ENCODE measurements around the gene PRMT7.
A peak's percentile ranks its signal among the peaks of the same experiment; 100 is the strongest.

PRMT7 gene

DNA sequence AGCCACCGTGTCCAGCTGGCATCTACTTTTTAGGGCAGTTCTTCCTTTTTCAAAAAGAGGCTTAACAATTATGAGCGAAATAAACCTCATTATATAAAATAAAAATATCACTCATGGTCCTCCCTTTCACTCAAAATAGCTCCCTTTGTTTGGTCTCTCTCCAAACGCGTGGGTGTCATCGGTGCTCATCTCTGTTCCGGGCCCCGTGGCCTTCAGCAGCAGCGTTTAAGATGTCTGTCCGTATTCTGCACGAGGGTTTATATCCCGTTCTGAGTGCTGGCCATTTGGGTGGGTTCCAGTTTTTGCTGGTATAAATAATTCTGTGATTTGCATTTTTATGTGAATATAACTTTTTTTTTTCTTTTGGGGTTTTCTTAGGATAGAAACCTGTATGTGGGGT, 33.4 kb downstream of the PRMT7 start:
- no peak for DNase-seq
- H3K9me3 ChIP-seq (ENCODE audit: control extremely low read depth in 1 of 5, control insufficient read depth in 4 of 5, insufficient read depth in 2 of 5, low read depth in 1 of 5, low read length in 4 of 5) = no peaks in the 10 kb centered on the region
- H3K27ac ChIP-seq (ENCODE audit: insufficient read depth in 1 of 2, low read depth in 1 of 2, low read length in 2 of 2, poor library complexity in 1 of 2, severe bottlenecking in 2 of 2) = no peak overlapping the region
- CTCF ChIA-PET = interaction anchor here (1.2 to 1.5 kb wide), 3 partner anchors 11 to 845 kb away, joined by 3 to 4 read pairs (median 3); no protein-coding TSS in a partner anchor
- peaks cover 0 to 3% (median under 1%) of the 10 kb centered on the region in 4 experiments for H3K4me1 ChIP-seq (ENCODE audit: control extremely low read depth in 1 of 4, control insufficient read depth in 4 of 4, insufficient read depth in 4 of 4, low read length in 3 of 4)
- POLR2A ChIA-PET = no interaction called here
- no peak overlapping the region for H3K4me3 ChIP-seq (ENCODE audit: control insufficient read depth in 1 of 7, extremely low read depth in 1 of 7, insufficient read depth in 4 of 7, low read depth in 2 of 7, low read length in 6 of 7)
- no peaks in the 10 kb centered on the region for H3K27me3 ChIP-seq (replicated peaks in 2 of 5; ENCODE audit: control insufficient read depth in 4 of 5, insufficient read depth in 5 of 5, low read length in 4 of 5)
- WGBS (ENCODE audit: insufficient coverage) = 94% methylated on average over 10 of the region's 11 CpGs
- peaks cover 21 to 90% (median 79%) of the 10 kb centered on the region in 4 experiments for H3K36me3 ChIP-seq (ENCODE audit: control insufficient read depth in 4 of 4, insufficient read depth in 4 of 4, low read length in 3 of 4)

GRCh38 chr16:68345351-68345810, 34.6 kb downstream of the PRMT7 start:
- Histone ChIP-seq H3K9me3 (ENCODE audit: control extremely low read depth in 1 of 5, control insufficient read depth in 4 of 5, insufficient read depth in 2 of 5, low read depth in 1 of 5, low read length in 4 of 5) (no peaks in the 10 kb centered on the region), H3K27ac (ENCODE audit: insufficient read depth in 1 of 2, low read depth in 1 of 2, low read length in 2 of 2, poor library complexity in 1 of 2, severe bottlenecking in 2 of 2) (no peak overlapping the region), H3K4me3 (ENCODE audit: control insufficient read depth in 1 of 7, extremely low read depth in 1 of 7, insufficient read depth in 4 of 7, low read depth in 2 of 7, low read length in 6 of 7) (no peak overlapping the region), H3K36me3 (ENCODE audit: control insufficient read depth in 4 of 4, insufficient read depth in 4 of 4, low read length in 3 of 4) (peaks cover 19 to 90% (median 77%) of the 10 kb centered on the region in 4 experiments), H3K27me3 (replicated peaks in 2 of 5; ENCODE audit: control insufficient read depth in 4 of 5, insufficient read depth in 5 of 5, low read length in 4 of 5) (no peaks in the 10 kb centered on the region), H3K4me1 (ENCODE audit: control extremely low read depth in 1 of 4, control insufficient read depth in 4 of 4, insufficient read depth in 4 of 4, low read length in 3 of 4) (peaks cover 0 to 3% (median under 1%) of the 10 kb centered on the region in 4 experiments)
- WGBS (ENCODE audit: insufficient coverage) = 87% methylated on average over 4 of the region's 11 CpGs
- ChIA-PET CTCF (interaction anchor here (1.4 kb wide), 1 partner anchor 10 kb away, joined by 4 read pairs; no protein-coding TSS in a partner anchor), POLR2A (no interaction called here)
- peak in 2 of 3 donors; percentile 43 to 50 for DNase-seq

DNA sequence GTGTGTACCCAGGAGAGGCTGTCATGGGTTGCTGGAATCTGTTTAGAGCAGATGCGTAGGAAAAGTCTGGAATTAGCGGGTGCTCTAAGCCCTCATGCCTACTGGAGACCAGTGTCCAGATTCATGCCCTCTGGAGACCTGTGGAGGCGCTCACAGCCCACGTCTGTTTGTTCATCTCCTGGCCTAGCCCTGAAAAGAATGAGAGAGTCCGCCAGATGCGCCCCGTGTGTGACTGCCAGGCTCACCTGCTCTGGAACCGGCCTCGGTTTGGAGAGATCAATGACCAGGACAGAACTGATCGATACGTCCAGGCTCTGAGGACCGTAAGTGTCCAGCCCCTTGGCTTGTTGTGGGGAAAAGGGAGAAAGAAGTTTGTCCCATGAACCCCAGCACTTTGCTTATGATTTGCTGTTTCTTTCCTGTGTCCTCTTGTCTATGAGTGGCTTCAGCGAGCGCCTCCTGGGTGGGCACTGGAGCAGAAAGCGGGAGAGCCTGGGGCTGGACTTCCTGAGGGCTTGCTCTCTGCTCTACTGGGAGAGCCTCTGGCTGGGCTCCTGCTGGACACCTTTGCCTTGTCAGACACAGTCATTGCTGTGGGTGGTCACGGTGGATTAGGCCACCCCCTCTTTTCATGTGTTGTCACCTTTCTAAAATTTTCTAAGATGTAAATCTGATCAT, 35.3 kb downstream of the PRMT7 start:
- CTCF ChIA-PET = no interaction called here
- H3K4me3 ChIP-seq (ENCODE audit: control insufficient read depth in 1 of 7, extremely low read depth in 1 of 7, insufficient read depth in 4 of 7, low read depth in 2 of 7, low read length in 6 of 7) = no peak overlapping the region

DNA sequence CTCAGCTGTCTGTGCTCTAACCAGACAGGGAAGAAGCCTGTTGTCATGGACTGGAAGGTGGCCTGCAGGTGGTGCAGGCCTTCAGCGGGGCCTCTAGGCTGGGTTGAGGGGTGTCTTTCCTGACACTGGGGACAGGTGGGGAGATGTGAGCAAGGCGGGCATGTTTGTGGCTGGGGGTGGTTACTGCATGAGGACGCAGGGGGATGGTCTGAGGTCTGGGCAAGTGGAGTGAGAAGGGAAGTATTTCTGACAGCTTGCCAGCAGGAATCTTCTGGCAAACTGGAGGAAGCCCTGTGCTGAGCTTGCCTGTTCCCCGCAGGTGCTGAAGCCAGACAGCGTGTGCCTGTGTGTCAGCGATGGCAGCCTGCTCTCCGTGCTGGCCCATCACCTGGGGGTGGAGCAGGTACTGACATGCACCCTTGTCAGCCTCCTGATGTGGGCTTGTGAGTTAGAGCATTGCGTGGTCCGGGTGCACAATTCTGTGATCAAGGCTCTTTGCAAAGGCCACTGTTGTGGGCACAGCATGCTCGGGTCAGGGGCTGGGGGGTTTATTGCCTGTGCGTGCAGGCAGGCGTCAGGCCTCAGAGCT, 36.2 kb downstream of the PRMT7 start:
- ChIA-PET CTCF (interaction anchor here (1.0 to 1.6 kb wide), 2 partner anchors 18 to 85 kb away, joined by 3 to 6 read pairs; no protein-coding TSS in a partner anchor), POLR2A (no interaction called here)
- H3K4me3 ChIP-seq (ENCODE audit: control insufficient read depth in 1 of 7, extremely low read depth in 1 of 7, insufficient read depth in 4 of 7, low read depth in 2 of 7, low read length in 6 of 7) = no peak overlapping the region
- DNase-seq = no peak
- WGBS (ENCODE audit: insufficient coverage) = 86% methylated on average over 10 of the region's 12 CpGs
- H3K27ac ChIP-seq (ENCODE audit: insufficient read depth in 1 of 2, low read depth in 1 of 2, low read length in 2 of 2, poor library complexity in 1 of 2, severe bottlenecking in 2 of 2) = no peak overlapping the region
- H3K4me1 ChIP-seq (ENCODE audit: control extremely low read depth in 1 of 4, control insufficient read depth in 4 of 4, insufficient read depth in 4 of 4, low read length in 3 of 4) = peaks cover 0 to 3% (median under 1%) of the 10 kb centered on the region in 4 experiments
- peaks cover 8 to 92% (median 76%) of the 10 kb centered on the region in 4 experiments for H3K36me3 ChIP-seq (ENCODE audit: control insufficient read depth in 4 of 4, insufficient read depth in 4 of 4, low read length in 3 of 4)
- no peaks in the 10 kb centered on the region for H3K9me3 ChIP-seq (ENCODE audit: control extremely low read depth in 1 of 5, control insufficient read depth in 4 of 5, insufficient read depth in 2 of 5, low read depth in 1 of 5, low read length in 4 of 5)
- no peaks in the 10 kb centered on the region for H3K27me3 ChIP-seq (replicated peaks in 2 of 5; ENCODE audit: control insufficient read depth in 4 of 5, insufficient read depth in 5 of 5, low read length in 4 of 5)

More for the DNA sequence above, 35.3 kb downstream of the PRMT7 start:
- no peak for DNase-seq
- H3K27ac ChIP-seq (ENCODE audit: insufficient read depth in 1 of 2, low read depth in 1 of 2, low read length in 2 of 2, poor library complexity in 1 of 2, severe bottlenecking in 2 of 2) = no peak overlapping the region
- no peaks in the 10 kb centered on the region for H3K27me3 ChIP-seq (replicated peaks in 2 of 5; ENCODE audit: control insufficient read depth in 4 of 5, insufficient read depth in 5 of 5, low read length in 4 of 5)
- over 99% methylated on average over 15 of the region's 16 CpGs for WGBS (ENCODE audit: insufficient coverage)
- no peaks in the 10 kb centered on the region for H3K9me3 ChIP-seq (ENCODE audit: control extremely low read depth in 1 of 5, control insufficient read depth in 4 of 5, insufficient read depth in 2 of 5, low read depth in 1 of 5, low read length in 4 of 5)
- H3K36me3 ChIP-seq (ENCODE audit: control insufficient read depth in 4 of 4, insufficient read depth in 4 of 4, low read length in 3 of 4) = peaks cover 13 to 90% (median 77%) of the 10 kb centered on the region in 4 experiments
- peaks cover 0 to 3% (median under 1%) of the 10 kb centered on the region in 4 experiments for H3K4me1 ChIP-seq (ENCODE audit: control extremely low read depth in 1 of 4, control insufficient read depth in 4 of 4, insufficient read depth in 4 of 4, low read length in 3 of 4)
- POLR2A ChIA-PET = no interaction called here

GRCh38 chr16:68347605-68348004, 36.8 kb downstream of the PRMT7 start:
- peaks cover 0 to 3% (median under 1%) of the 10 kb centered on the region in 4 experiments for H3K4me1 ChIP-seq (ENCODE audit: control extremely low read depth in 1 of 4, control insufficient read depth in 4 of 4, insufficient read depth in 4 of 4, low read length in 3 of 4)
- no peaks in the 10 kb centered on the region for H3K9me3 ChIP-seq (ENCODE audit: control extremely low read depth in 1 of 5, control insufficient read depth in 4 of 5, insufficient read depth in 2 of 5, low read depth in 1 of 5, low read length in 4 of 5)
- POLR2A ChIA-PET = no interaction called here
- H3K27me3 ChIP-seq (replicated peaks in 2 of 5; ENCODE audit: control insufficient read depth in 4 of 5, insufficient read depth in 5 of 5, low read length in 4 of 5) = no peaks in the 10 kb centered on the region
- no peak overlapping the region for H3K4me3 ChIP-seq (ENCODE audit: control insufficient read depth in 1 of 7, extremely low read depth in 1 of 7, insufficient read depth in 4 of 7, low read depth in 2 of 7, low read length in 6 of 7)
- no peak for DNase-seq
- CTCF ChIA-PET = interaction anchor here (0.5 to 1.6 kb wide), 3 partner anchors 19 to 235 kb away, joined by 3 to 6 read pairs (median 4); no protein-coding TSS in a partner anchor
- WGBS (ENCODE audit: insufficient coverage) = 100% methylated on average over 2 of the region's 4 CpGs
- no peak overlapping the region for H3K27ac ChIP-seq (ENCODE audit: insufficient read depth in 1 of 2, low read depth in 1 of 2, low read length in 2 of 2, poor library complexity in 1 of 2, severe bottlenecking in 2 of 2)
- peaks cover 8 to 94% (median 75%) of the 10 kb centered on the region in 4 experiments for H3K36me3 ChIP-seq (ENCODE audit: control insufficient read depth in 4 of 4, insufficient read depth in 4 of 4, low read length in 3 of 4)

DNA sequence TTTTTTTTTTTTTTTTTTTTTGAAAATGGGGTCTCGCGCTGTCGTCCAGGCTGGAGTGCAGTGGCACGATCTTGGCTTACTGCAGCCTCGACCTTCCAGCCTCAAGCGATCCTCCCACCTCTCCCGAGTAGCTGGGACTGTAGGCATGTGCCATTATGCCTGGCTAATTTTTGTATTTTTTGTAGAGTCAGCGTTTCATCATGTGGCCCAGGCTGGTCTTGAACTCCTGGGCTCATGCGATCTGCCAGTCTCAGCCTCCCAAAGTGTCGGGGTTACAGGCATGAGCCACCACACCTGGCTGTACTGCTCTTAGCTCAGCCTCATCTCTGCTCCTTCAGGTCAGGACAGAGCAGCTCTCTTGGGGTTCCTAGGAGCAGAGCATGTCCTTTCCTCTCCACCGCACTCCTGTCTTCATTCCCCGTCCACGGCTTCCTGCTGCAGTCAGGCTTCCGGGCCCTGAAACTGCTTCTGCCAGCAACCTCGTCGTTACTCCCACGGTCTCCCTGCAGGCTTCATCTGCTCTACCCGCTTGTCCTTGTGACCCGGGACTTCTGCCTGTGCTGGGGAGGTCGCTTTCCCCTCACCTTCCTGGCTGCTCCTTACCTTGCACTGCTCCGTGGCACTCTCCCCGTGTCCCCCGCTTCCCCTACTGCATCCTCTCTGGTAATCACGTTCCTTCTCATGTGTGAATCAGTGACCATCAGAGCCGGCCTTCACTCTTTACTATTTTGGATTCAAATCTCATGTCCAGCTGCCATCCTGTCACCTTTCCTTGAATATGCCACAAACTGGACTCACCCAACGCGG, 38.0 kb downstream of the PRMT7 start:
- ChIA-PET POLR2A (no interaction called here), CTCF (interaction anchor here (1.2 kb wide), 1 partner anchor 9 kb away, joined by 3 read pairs; no protein-coding TSS in a partner anchor)
- 99% methylated on average over 22 of the region's 27 CpGs for WGBS (ENCODE audit: insufficient coverage)
- DNase-seq = no peak
- Histone ChIP-seq H3K36me3 (ENCODE audit: control insufficient read depth in 4 of 4, insufficient read depth in 4 of 4, low read length in 3 of 4) (peaks cover 7 to 96% (median 73%) of the 10 kb centered on the region in 4 experiments), H3K4me3 (ENCODE audit: control insufficient read depth in 1 of 7, extremely low read depth in 1 of 7, insufficient read depth in 4 of 7, low read depth in 2 of 7, low read length in 6 of 7) (no peak overlapping the region), H3K27ac (ENCODE audit: insufficient read depth in 1 of 2, low read depth in 1 of 2, low read length in 2 of 2, poor library complexity in 1 of 2, severe bottlenecking in 2 of 2) (no peak overlapping the region), H3K27me3 (replicated peaks in 2 of 5; ENCODE audit: control insufficient read depth in 4 of 5, insufficient read depth in 5 of 5, low read length in 4 of 5) (no peaks in the 10 kb centered on the region), H3K9me3 (ENCODE audit: control extremely low read depth in 1 of 5, control insufficient read depth in 4 of 5, insufficient read depth in 2 of 5, low read depth in 1 of 5, low read length in 4 of 5) (no peaks in the 10 kb centered on the region), H3K4me1 (ENCODE audit: control extremely low read depth in 1 of 4, control insufficient read depth in 4 of 4, insufficient read depth in 4 of 4, low read length in 3 of 4) (peaks cover 0 to 3% (median under 1%) of the 10 kb centered on the region in 4 experiments)
